KMS-11 (cell line): ENCODE measurements around the gene DNAH1.

Experiments used
- H2AFZ ChIP-seq: fragments of 200-600 bp; sonication (generic); 2 replicates; pipeline ENCODE4 v1.6.1; 2016; ENCODE audit warnings: antibody characterized with exemption, mixed run types, low read depth
- H3K27ac ChIP-seq: fragments of 200-600 bp; sonication (generic); 2 replicates; pipeline ENCODE4 v1.6.1; 2016; ENCODE audit warnings: mild to moderate bottlenecking, mixed run types
- H3K27me3 ChIP-seq: fragments of 200-600 bp; sonication (generic); 2 replicates; pipeline ENCODE4 v1.6.1; 2017; ENCODE audit warnings: mild to moderate bottlenecking, low read depth, mixed run types, moderate library complexity; ENCODE audit not compliant: insufficient read depth
- H3K36me3 ChIP-seq: fragments of 200-600 bp; sonication (generic); 2 replicates; pipeline ENCODE4 v1.6.1; 2017; ENCODE audit warnings: mild to moderate bottlenecking, mixed run types; ENCODE audit not compliant: insufficient read depth
- H3K4me1 ChIP-seq: fragments of 200-600 bp; sonication (generic); 2 replicates; pipeline ENCODE4 v1.6.1; 2016; ENCODE audit warnings: mild to moderate bottlenecking, low read depth, mixed run types; ENCODE audit not compliant: poor library complexity, severe bottlenecking
- H3K4me2 ChIP-seq: fragments of 200-600 bp; sonication (generic); 2 replicates; pipeline ENCODE4 v1.7.0; 2016; ENCODE audit warnings: mild to moderate bottlenecking, mixed run types
- H3K4me3 ChIP-seq: fragments of 200-600 bp; sonication (generic); IDR thresholded peaks from 2 replicates; pipeline ENCODE4 v1.6.1; 2017; ENCODE audit warnings: low read depth, low read length, mixed read lengths; ENCODE audit not compliant: insufficient read depth
- H3K79me2 ChIP-seq: fragments of 200-600 bp; sonication (generic); 2 replicates; pipeline ENCODE4 v1.6.1; 2016; ENCODE audit warnings: low read depth, mixed run types; ENCODE audit not compliant: insufficient read depth
- H3K9ac ChIP-seq: fragments of 200-600 bp; sonication (generic); 2 replicates; pipeline ENCODE4 v1.6.1; 2016; ENCODE audit warnings: mild to moderate bottlenecking, mixed run types
- H4K20me1 ChIP-seq: fragments of 200-600 bp; sonication (generic); 2 replicates; pipeline ENCODE4 v1.6.1; 2016; ENCODE audit warnings: mild to moderate bottlenecking, mixed run types; ENCODE audit not compliant: insufficient read depth
- CTCF ChIP-seq: fragments of 200-600 bp; sonication (generic); conservative IDR thresholded peaks from 2 replicates; pipeline ENCODE4 v1.6.1; 2017; ENCODE audit warnings: low read depth, mild to moderate bottlenecking, antibody characterized with exemption, low read length, moderate library complexity, mixed read lengths

The DNAH1 gene

GRCh38 chr3:52398670-52399081, 82.6 kb downstream of the DNAH1 start:
- Histone ChIP-seq H3K36me3 (no peaks in the 10 kb centered on the region), H3K79me2 (no peaks in the 10 kb centered on the region), H3K27ac (no peak overlapping the region), H3K4me2 (no peak overlapping the region), H3K4me3 (no peak overlapping the region), H2AFZ (no peak overlapping the region), H3K27me3 (no peaks in the 10 kb centered on the region), H3K9ac (no peak overlapping the region), H3K4me1 (no peaks in the 10 kb centered on the region), H4K20me1 (no peaks in the 10 kb centered on the region)
- no peak for TF ChIP-seq CTCF

GRCh38 chr3:52399131-52399530, 83.0 kb downstream of the DNAH1 start:
- Histone ChIP-seq H3K36me3 (no peaks in the 10 kb centered on the region), H3K27me3 (no peaks in the 10 kb centered on the region), H2AFZ (no peak overlapping the region), H3K9ac (no peak overlapping the region), H4K20me1 (no peaks in the 10 kb centered on the region), H3K79me2 (no peaks in the 10 kb centered on the region), H3K4me3 (no peak overlapping the region), H3K4me1 (no peaks in the 10 kb centered on the region), H3K27ac (no peak overlapping the region), H3K4me2 (no peak overlapping the region)
- no peak for TF ChIP-seq CTCF

GRCh38 chr3:52399593-52399992, 83.5 kb downstream of the DNAH1 start:
- Histone ChIP-seq H3K4me1 (no peaks in the 10 kb centered on the region), H3K27me3 (no peaks in the 10 kb centered on the region), H3K9ac (no peak overlapping the region), H3K4me3 (no peak overlapping the region), H4K20me1 (no peaks in the 10 kb centered on the region), H3K36me3 (no peaks in the 10 kb centered on the region), H3K4me2 (no peak overlapping the region), H3K79me2 (no peaks in the 10 kb centered on the region), H3K27ac (no peak overlapping the region), H2AFZ (no peak overlapping the region)
- TF ChIP-seq CTCF, result no peak

GRCh38 chr3:52400275-52400793, 84.2 kb downstream of the DNAH1 start:
- no peaks in the 10 kb centered on the region for H3K36me3 ChIP-seq
- no peaks in the 10 kb centered on the region for H4K20me1 ChIP-seq
- no peak overlapping the region for H3K4me2 ChIP-seq
- H2AFZ ChIP-seq, result no peak overlapping the region
- H3K27me3 ChIP-seq, result no peaks in the 10 kb centered on the region
- H3K4me3 ChIP-seq, result no peak overlapping the region
- H3K4me1 ChIP-seq, result no peaks in the 10 kb centered on the region
- H3K79me2 ChIP-seq, result no peaks in the 10 kb centered on the region
- no peak overlapping the region for H3K9ac ChIP-seq
- no peak overlapping the region for H3K27ac ChIP-seq
- no peak for TF ChIP-seq CTCF
